Small intestine (tissue), 7 donors: ENCODE measurements around the gene GALNT17. TPM values are rescaled to one million over a fixed set of nuclear protein-coding genes. Genes with fewer than 3 reads are reported as not detected.

ENCODE experiments used
- DNase-seq, 2 donors: peaks; one replicate each; pipeline versions ENCODE4 v3.0.0 to v3.0.0-alpha.2; 2013
- FAIRE-seq: peaks from 2 replicates; lab custom pipeline; 2012; peaks lifted over from hg19 to GRCh38; lab: Jason Lieb, UNC
- H3K27ac ChIP-seq, 3 donors: one replicate each; pipeline ENCODE4 v1.5.1; 2013; ENCODE audit warnings: low read length in 2 of 3, mild to moderate bottlenecking in 2 of 3, control low read depth in 1 of 3, inconsistent platforms in 1 of 3, low read depth in 1 of 3, moderate library complexity in 1 of 3
- H3K27me3 ChIP-seq, 3 donors: one replicate each; pipeline ENCODE4 v1.6.1; 2013; ENCODE audit warnings: low read length in 3 of 3, inconsistent platforms in 1 of 3; ENCODE audit not compliant: control insufficient read depth in 3 of 3, insufficient read depth in 3 of 3
- H3K36me3 ChIP-seq, 3 donors: one replicate each; pipeline ENCODE4 v1.6.1; 2013; ENCODE audit warnings: low read length in 3 of 3, inconsistent platforms in 1 of 3, low read depth in 1 of 3, mild to moderate bottlenecking in 1 of 3, moderate library complexity in 1 of 3; ENCODE audit not compliant: control insufficient read depth in 3 of 3, insufficient read depth in 2 of 3
- H3K4me1 ChIP-seq, 3 donors: one replicate each; pipeline ENCODE4 v1.6.1; 2013; ENCODE audit warnings: low read length in 2 of 3, inconsistent platforms in 1 of 3, low read depth in 1 of 3, mild to moderate bottlenecking in 1 of 3, moderate library complexity in 1 of 3; ENCODE audit not compliant: control insufficient read depth in 3 of 3, insufficient read depth in 2 of 3
- H3K4me3 ChIP-seq, 3 donors: one replicate each; pipeline ENCODE4 v1.5.1; 2013; ENCODE audit warnings: low read length in 3 of 3, control low read depth in 1 of 3, inconsistent platforms in 1 of 3, low read depth in 1 of 3, mild to moderate bottlenecking in 1 of 3, moderate library complexity in 1 of 3
- H3K9me3 ChIP-seq, 2 donors: one replicate each; pipeline ENCODE4 v1.6.1; 2013; ENCODE audit warnings: low read depth in 1 of 2, low read length in 1 of 2; ENCODE audit not compliant: control insufficient read depth in 2 of 2, insufficient read depth in 1 of 2
- WGBS, 3 donors: extraction: QIAGEN DNeasy Blood & Tissue Kit; methylation state at CpG; one replicate each; pipeline ENCODE4 v1.1.7; 2013; 5-methylcytosine and 5-hydroxymethylcytosine counted together
- polyA plus RNA-seq, 4 donors: library from polyadenylated mRNA; stranded (reverse) in 3 of 4; unstranded in 1 of 4; fragments of 200-250 nt in 3 of 4; fragments of 120-200 nt in 1 of 4; gene quantifications; one replicate each; pipeline versions ENCODE4 v1.2.1 to v1.2.3, GENCODE V29; 2013
- donor health status: healthy with polysubstance abuse.
- donor health status: control.
- donor health status: control.
- donor health status: Bipolar disorder and iron deficiency.
- donor health status: healthy.

The GALNT17 gene
- polyA plus RNA-seq, 4 donors, result 0.34 to 2.9 (median 0.54) TPM; not detected in 1

DNA sequence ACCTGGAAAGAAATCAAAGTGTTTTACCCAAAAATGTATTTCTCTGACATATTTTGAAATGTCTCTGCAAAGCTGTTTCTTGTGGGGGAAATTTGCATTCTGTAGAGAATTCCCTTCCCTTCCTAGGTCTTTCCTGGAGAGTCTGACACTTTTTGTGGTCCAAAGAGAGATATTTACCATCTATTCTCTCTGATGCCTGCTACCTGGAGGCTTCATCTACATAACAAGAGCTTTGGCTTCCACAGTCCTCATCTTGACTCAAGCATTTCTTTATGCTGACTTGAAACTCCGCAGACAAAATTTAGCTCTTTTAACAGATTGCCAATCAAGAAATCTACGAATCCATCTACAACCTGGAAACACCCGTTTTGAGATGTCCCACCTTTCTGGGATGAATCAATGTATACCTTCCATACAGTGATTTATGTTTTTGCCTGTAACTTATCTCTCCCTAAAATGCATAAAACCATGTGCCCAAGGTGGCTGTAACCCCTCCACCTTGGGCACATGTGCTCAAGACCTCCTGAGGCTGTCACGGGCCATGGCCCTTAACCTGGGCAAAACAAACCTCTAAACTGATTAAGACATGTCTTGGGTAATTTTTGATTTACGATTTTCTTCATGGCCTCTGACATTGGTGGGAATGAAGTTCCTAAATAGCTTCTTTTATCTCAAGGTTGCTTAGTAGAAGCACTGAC is 334.7 kb downstream of the GALNT17 start:
- no peaks in the 10 kb centered on the region for H3K36me3 ChIP-seq
- no peaks in the 10 kb centered on the region for H3K9me3 ChIP-seq
- no peak overlapping the region for H3K27ac ChIP-seq
- FAIRE-seq (no peak), DNase-seq (no peak)
- WGBS, 3 donors, result 56 to 73% (median 62%) methylated on average over 5 of the region's 5 CpGs
- H3K27me3 ChIP-seq, result no peaks in the 10 kb centered on the region
- H3K4me3 ChIP-seq, result no peak overlapping the region
- no peaks in the 10 kb centered on the region for H3K4me1 ChIP-seq

DNA sequence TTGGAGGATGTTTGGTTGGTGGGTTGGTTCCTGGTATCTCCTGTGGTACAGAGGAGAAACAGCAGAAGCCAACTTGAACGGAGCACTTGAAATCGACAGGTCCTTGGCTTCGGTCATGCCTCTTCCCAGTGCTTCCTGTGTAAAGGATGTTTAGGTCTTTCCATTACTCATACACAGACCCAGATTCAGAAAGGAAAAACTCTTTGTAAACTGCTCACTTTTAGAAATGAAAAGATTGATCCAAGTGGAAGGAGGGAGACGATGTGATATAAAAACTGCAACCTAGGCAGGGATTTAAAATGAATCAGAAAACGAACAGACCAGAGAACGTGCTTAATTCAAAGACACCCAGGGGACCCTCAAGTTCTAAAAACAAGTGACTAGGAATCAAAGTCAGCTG is 338.4 kb downstream of the GALNT17 start:
- Histone ChIP-seq H3K4me1 (no peaks in the 10 kb centered on the region), H3K27me3 (no peaks in the 10 kb centered on the region), H3K36me3 (no peaks in the 10 kb centered on the region), H3K4me3 (no peak overlapping the region), H3K27ac (no peak overlapping the region), H3K9me3 (peaks cover 0 to under 1% of the 10 kb centered on the region in 2 donors)
- 80 to 88% (median 86%) methylated on average over 6 of the region's 6 CpGs for whole genome bisulfite sequencing, 3 donors
- no peak for DNase-seq
- FAIRE-seq, result no peak

DNA sequence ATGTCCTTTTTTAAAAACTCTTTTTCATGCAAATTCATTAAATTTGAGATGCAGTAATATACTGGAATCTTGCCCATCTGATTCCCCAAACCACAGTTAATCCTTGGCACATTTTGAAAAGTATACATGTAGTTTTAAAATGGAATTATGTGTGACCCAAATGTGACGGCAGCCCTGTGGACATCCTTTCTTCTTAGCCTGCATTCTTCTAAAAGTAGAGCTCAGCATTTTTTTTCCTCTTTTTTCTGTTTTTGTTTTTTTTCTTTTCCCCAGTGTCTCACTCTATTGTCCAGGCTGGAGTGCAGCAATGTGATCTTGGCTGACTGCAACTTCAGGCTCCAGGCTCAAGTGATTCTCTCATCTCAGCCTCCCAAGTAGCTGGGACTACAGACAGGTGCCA is 338.9 kb downstream of the GALNT17 start:
- Histone ChIP-seq H3K27ac (no peak overlapping the region), H3K4me3 (no peak overlapping the region), H3K36me3 (no peaks in the 10 kb centered on the region), H3K27me3 (no peaks in the 10 kb centered on the region), H3K9me3 (peaks cover 0 to 3% of the 10 kb centered on the region in 2 donors), H3K4me1 (no peaks in the 10 kb centered on the region)
- FAIRE-seq, result no peak
- DNase-seq, result no peak
- WGBS, 3 donors, result 81 to 92% (median 83%) methylated on average over 1 of the region's 1 CpG

DNA sequence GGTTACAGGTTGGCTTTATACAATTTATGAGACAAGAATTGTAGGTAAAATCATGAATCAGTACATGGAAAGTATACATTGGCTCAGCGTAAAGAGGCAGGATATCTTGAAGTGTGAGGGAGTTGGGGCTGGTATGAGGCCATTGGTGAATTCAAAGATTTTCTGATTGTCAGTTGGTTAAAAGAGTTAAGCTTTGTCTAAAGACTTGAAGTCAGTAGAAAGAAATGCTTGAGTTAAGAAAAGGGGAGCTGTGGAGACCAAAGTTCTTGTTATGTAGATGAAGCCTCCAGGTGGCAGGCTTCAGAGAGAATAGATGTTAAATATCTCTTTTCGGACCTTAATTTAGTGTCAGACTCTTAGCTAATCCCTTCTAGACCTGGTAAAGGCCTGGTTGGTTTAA is 341.0 kb downstream of the GALNT17 start:
- Histone ChIP-seq H3K4me1 (no peaks in the 10 kb centered on the region), H3K27me3 (no peaks in the 10 kb centered on the region), H3K27ac (no peak overlapping the region), H3K9me3 (peaks cover 0 to 3% of the 10 kb centered on the region in 2 donors), H3K4me3 (no peak overlapping the region), H3K36me3 (no peaks in the 10 kb centered on the region)
- FAIRE-seq (no peak), DNase-seq (no peak)
- WGBS, 3 donors, result 67 to 87% (median 81%) methylated on average over 2 of the region's 2 CpGs

DNA sequence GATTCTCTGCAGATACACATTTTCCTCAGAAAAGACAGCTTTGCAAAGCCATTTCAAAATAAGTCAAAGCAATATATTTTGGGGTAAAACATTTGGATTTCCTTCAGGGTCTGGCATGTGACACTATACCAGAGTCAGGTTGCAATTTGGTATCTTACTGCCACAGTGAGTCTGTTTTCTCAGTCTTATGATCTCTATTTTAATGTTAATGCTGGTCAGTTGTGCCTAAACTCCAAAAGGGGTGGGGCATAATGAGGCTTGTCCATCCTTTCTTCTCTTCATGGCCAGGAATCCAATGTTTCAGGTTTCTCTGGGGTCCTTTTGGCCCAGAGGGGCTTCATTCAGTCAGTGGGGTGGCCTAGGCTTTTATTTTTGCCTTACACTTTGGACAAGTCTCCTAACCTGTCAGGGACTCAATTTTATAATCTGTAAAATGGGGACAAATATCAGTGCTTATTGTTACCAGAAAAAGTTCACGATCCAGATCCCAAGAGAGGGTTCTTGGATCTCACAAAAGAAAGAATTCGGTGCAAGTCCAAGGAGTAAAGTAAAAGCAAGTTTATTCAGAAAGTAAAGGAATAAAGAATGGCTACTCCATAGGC is 341.5 kb downstream of the GALNT17 start:
- WGBS, 3 donors, result 63 to 89% (median 71%) methylated on average over 2 of the region's 2 CpGs
- no peak overlapping the region for H3K27ac ChIP-seq
- H3K9me3 ChIP-seq, result peaks cover 0 to 3% of the 10 kb centered on the region in 2 donors

DNA sequence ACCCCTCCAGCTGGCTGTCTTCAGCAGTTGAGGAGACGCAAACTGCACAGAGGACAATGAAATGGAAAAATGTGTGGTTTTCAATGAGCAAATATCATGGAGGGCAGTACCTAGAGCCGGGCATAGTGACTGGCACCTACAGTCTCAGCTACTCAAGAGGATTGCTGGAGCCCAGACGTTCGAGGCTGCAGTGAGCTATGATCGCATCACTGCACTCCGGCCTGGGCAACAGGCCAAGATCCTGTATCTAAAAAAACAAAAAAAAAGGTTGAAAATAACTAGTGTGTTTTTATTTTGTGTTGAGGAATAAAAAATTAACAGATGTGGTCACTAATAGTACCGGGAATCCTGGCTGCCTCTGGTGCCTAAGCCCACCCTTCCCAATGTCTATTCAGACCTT is 345.5 kb downstream of the GALNT17 start:
- Histone ChIP-seq H3K9me3 (peaks cover 0 to 3% of the 10 kb centered on the region in 2 donors), H3K36me3 (no peaks in the 10 kb centered on the region), H3K4me1 (no peaks in the 10 kb centered on the region), H3K27ac (no peak overlapping the region), H3K27me3 (no peaks in the 10 kb centered on the region), H3K4me3 (no peak overlapping the region)
- DNase-seq, result no peak
- 71 to 77% (median 76%) methylated on average over 7 of the region's 7 CpGs for WGBS, 3 donors
- no peak for FAIRE-seq

More for the DNA sequence above, 341.5 kb downstream of the GALNT17 start:
- FAIRE-seq, result no peak
- H3K4me1 ChIP-seq, result no peaks in the 10 kb centered on the region
- no peak for DNase-seq
- no peaks in the 10 kb centered on the region for H3K27me3 ChIP-seq
- H3K36me3 ChIP-seq, result no peaks in the 10 kb centered on the region
- no peak overlapping the region for H3K4me3 ChIP-seq

DNA sequence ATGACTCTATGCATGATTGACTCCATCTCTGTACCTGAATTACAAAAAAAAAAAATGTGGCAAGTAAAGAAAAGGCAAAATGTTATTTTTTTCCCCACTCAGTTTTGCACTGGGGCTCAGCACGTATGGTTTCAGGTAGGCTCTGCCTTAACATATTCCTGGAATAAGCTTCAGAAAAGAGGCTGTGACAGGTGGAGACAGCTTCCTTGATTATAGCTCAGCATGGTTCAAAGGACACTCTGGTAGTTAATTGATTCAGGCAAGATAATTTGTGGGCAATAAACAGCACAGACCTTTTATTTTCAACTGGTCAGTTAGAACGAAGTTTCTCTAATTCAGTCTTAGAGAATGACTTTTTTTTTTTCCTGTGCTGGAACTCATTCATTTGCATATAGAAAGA is 347.3 kb downstream of the GALNT17 start:
- WGBS, 3 donors, result 37 to 54% (median 48%) methylated on average over 2 of the region's 2 CpGs
- Histone ChIP-seq H3K36me3 (no peaks in the 10 kb centered on the region), H3K4me1 (no peaks in the 10 kb centered on the region), H3K27ac (no peak overlapping the region), H3K27me3 (no peaks in the 10 kb centered on the region), H3K4me3 (no peak overlapping the region), H3K9me3 (peaks cover 0 to 3% of the 10 kb centered on the region in 2 donors)
- FAIRE-seq (no peak), DNase-seq (peak in 1 of 2 donors; percentile 4)

DNA sequence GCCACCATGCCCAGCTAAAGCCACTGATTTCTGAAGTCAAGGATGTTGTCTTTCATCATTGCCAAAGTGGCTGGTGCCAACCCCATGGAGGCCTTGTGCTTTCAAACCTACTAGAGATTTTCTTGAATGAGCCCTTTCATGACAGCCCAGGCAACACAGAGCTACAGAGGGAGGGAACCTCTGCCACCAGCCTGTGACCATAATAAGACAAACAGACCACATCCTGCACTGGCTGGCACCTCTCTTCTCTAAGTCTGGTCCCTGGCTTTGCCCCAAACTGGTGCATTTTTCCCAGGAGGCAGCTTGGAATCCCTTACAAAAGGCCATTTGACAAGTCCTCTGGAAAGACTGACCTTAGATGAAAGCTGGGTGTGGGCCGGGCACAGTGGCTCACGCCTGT is 348.8 kb downstream of the GALNT17 start:
- DNase-seq, result no peak
- H3K27ac ChIP-seq, result no peak overlapping the region
- no peak overlapping the region for H3K4me3 ChIP-seq
- H3K36me3 ChIP-seq, result no peaks in the 10 kb centered on the region
- no peak for FAIRE-seq
- H3K9me3 ChIP-seq, result no peaks in the 10 kb centered on the region
- H3K27me3 ChIP-seq, result no peaks in the 10 kb centered on the region
- WGBS, 3 donors, result 89 to 100% (median 90%) methylated on average over 2 of the region's 2 CpGs
- H3K4me1 ChIP-seq, result no peaks in the 10 kb centered on the region
